GM23338 (cell line): ENCODE measurements around the gene YTHDF1.

Experiments
- STAT1 ChIP-seq: IDR thresholded peaks from one replicate; pipeline ENCODE4 v1.6.1; 2016; ENCODE audit warnings: antibody characterized with exemption; ENCODE audit not compliant: unreplicated experiment
- TF ChIP-seq, protein P1 (sequence below), 2 experiments: fragments of 200-600 bp in 1 of 2; sonication (generic) in 1 of 2; conservative IDR thresholded peaks; 2 replicates each; pipeline versions ENCODE4 v1.5.1 to v1.6.1; 2016 to 2017; ENCODE audit warnings: antibody characterized with exemption in 2 of 2, low read depth in 2 of 2, mild to moderate bottlenecking in 2 of 2, moderate library complexity in 1 of 2

- TF ChIP-seq, protein P1, sequence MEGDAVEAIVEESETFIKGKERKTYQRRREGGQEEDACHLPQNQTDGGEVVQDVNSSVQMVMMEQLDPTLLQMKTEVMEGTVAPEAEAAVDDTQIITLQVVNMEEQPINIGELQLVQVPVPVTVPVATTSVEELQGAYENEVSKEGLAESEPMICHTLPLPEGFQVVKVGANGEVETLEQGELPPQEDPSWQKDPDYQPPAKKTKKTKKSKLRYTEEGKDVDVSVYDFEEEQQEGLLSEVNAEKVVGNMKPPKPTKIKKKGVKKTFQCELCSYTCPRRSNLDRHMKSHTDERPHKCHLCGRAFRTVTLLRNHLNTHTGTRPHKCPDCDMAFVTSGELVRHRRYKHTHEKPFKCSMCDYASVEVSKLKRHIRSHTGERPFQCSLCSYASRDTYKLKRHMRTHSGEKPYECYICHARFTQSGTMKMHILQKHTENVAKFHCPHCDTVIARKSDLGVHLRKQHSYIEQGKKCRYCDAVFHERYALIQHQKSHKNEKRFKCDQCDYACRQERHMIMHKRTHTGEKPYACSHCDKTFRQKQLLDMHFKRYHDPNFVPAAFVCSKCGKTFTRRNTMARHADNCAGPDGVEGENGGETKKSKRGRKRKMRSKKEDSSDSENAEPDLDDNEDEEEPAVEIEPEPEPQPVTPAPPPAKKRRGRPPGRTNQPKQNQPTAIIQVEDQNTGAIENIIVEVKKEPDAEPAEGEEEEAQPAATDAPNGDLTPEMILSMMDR (conservative IDR thresholded peaks at IDR 0.05; ENCODE audit: low read depth in 2 of 2) = no peak
- no peak for TF ChIP-seq STAT1
Observed at GRCh38 chr20:63177785-63178445, 38.0 kb downstream of the YTHDF1 start.
